HG03103 (cell line): ENCODE measurements around the gene ZNF25.
"Not testable (repeated sequence)": the region's sequence is repeated elsewhere in the genome, so short reads cannot be mapped to it uniquely, and the experiment has no call there.

ENCODE experiments used
- ATAC-seq: cut with Tn5 transposase; IDR thresholded peaks from one replicate; pipeline ENCODE4 v1.9.1; 2021; ENCODE audit warnings: low read depth; ENCODE audit not compliant: unreplicated experiment

ZNF25 gene

DNA sequence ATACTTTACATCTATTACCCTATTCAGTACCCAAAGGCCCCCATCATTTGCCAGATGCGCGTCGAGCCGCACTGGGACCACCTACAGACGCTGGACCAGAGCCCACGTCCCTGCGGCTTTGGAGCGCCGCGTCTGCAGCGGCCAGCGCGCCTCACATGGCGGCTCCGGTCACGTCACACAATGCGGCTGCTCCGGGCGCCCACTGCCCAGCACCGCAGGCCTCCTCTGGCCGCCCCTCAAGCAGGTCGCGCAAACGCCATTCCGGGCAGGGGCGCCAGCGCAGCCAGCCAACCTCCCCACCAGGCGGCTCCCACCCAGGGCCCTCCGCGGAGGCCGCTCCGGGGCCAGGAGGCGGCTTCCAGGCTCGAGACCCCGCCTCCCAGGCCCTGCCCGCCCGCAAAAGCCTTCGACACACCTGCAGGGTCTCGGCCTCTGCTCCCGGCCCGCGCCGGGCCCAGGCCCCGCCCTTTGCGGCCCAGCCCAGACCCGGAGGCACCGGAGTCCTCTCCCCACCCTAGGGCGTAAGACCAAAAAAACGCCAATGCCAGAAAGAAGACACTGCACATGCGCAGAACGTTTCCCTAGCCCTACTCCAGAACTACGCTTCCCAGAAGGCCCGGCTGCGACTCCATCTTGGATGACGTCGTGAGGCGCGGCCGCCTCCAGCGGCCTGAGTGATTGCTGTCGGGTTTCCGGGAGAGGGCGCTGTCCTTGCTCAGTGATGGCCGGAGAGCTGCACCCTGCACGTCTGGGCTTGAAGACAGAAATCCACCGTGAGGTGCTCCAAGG is at the start of gene ZNF25:
ZNF25 (minus strand) TSS at position 557 of the 789 bp plus-strand sequence. CDS start 4,925 bp downstream, outside the sequence.
- ATAC-seq = peak; percentile 95

DNA sequence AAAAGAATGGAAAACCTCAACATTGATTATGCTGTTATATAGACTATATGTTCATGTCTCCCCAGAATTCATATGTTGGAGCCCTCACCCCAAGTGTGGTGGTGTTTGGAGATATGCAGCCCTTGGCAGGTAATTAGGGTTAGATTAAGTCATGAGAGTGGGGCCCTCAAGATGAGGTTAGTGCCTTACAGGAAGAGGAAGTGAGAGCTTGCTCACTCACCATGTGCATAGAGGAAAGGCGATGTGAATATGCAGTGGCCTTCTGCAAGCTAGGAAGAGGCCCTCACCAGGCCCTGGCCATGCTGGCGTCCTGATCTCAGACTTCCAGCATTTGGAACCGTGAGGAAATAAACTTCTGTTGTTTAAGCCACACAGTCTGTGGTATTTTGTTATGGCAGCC is 48.8 kb upstream of the ZNF25 start:
- ATAC-seq = peak; percentile 82

DNA sequence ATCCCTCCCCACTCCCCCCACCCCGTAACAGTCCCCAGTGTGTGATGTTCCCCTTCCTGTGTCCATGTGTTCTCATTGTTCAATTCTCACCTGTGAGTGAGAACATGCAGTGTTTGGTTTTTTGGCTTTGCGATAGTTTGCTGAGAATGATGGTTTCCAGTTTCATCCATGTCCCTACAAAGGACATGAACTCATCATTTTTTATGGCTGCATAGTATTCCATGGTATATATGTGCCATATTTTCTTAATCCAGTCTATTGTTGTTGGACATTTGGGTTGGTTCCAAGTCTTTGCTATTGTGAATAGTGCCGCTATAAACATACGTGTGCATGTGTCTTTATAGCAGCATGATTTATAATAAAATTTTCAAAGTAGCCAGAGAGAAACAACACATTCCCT is 42.7 kb upstream of the ZNF25 start:
- not testable (repeated sequence) for ATAC-seq

DNA sequence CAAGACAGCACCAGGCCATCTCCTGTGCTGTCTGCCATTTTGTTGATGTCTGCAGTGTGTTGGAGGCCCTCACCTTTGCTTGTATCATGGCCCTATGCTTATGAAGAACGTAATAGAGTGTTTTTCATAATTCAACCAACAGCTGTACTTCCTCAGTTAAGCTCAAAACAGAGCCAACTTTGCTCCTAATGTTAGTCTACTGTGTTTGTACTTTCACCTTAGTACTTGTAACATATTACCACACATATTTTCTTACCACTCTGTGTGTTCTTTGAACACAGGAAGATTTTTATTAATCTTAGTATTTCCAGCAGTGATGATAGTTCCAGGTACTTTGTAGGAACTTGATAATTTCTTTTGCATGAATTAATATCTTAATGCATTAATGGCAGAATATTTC is 39.9 kb upstream of the ZNF25 start:
- ATAC-seq = no peak

DNA sequence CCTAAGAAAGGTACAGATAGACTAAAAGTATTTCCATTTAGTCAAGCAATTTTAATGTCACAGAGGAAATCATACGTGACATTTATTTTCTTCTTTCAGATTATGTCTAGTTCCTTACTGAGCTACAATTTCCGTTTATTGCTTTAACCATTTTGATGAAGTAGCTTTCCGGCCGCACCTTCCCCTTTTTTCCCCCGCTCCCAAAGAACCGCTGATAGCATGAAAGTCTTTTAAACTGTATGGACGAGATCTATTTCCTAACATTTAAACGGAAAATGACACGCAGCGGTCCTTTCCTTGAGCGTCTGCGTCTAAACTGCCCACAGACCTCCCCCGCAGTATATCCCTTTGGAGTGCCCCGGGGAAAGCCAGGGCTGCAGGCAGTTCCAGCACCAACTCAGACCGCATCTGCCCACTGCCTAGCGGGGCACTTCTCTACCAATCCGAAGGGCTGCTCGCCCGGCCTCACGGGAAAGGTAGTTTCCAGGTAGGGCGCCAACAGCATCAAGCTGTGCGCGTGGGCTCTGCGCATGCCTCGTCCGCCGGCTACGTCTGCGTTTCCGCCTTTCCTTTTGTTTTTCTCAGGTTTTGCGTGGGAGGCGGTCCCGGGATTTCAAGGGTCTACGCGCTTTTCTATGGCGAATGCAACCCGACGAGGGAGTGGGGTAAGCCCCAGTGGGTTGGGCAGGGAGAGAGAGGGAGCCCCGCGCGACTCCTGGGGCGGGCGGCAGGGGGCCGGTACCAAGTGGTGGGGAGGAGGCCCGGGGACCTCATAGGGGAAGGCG is 33.9 kb upstream of the ZNF25 start, which contains the start of gene ZNF33A:
ZNF33A (plus strand) TSS at position 557 of the 785 bp plus-strand sequence. CDS start 1,667 bp downstream, outside the sequence.
- peak; percentile 83 for ATAC-seq

DNA sequence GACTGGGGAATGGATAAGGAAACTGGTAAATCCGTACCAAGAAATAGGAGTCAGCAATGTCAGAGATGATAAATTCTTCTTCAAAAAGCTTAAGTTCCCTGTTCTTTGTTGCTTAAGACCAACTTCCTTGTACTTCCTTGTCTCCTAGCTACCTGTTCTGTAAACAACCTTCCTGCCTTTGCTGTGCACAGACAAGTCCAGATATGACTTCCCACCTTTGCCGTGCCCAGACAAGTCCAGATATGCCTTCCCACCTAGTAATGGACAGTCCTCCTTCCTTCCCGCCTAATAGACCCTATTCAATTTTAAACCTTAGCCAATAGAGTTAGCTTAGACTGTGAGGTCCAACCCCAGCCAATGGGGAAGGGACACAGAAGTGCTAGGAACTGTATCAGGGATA is 31.5 kb upstream of the ZNF25 start:
- ATAC-seq = no peak

DNA sequence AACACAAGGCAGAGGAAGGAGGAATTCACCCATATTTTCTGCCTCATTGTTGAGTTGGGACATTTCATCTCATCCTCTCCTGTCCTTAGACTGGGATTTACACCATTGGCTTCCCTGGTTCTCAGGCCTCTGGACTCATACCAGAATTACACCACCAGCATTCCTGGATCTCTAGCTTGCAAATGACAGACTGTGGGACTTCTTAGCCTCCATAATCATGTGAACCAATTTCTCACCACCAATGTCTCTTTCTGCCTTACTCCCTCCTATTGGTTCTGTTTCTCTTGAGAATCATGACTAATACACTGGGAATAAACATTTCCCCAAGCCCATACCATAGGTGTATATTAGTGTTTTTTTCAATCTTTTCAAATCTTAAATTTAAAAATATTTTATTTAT is 31.1 kb upstream of the ZNF25 start:
- ATAC-seq = no peak

DNA sequence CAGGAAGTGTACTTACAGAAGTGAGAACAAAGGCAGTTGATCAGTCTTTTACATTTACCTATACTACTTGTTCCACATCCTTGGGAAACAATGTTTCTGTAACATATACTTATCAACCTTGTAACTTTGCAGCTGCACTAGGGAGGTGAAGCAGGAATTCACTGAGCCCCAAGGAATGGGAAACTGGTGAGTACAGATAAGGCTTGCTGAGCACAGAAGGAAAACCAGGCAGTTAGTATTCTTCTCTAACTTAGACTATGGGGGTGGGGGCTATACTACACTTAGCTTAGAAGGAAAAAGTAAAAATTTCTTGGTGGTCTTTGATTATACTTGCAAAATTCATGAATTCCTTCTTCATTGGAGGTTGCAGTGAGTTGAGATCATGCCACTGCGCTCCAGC is 27.1 kb upstream of the ZNF25 start:
- no peak for ATAC-seq

DNA sequence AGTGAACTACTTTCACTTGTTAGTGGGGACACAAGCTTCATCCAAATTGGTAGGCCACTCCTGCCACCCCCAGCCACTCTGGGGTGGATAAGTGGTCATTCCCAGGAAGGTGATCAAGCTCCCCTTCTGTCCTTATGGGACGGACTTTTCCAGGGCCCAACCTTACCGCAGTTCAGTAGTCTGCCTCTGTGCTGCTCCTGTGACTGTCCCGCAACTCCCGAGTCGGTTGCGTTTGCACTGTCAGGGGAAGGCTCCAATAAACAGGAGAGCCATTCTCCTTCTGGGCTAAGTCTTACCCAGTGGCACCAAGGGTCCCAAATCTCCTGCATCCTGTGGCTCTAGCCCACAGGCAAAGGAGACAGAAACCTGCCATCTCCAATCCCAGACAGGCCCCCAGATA is 26.6 kb upstream of the ZNF25 start:
- ATAC-seq = no peak

DNA sequence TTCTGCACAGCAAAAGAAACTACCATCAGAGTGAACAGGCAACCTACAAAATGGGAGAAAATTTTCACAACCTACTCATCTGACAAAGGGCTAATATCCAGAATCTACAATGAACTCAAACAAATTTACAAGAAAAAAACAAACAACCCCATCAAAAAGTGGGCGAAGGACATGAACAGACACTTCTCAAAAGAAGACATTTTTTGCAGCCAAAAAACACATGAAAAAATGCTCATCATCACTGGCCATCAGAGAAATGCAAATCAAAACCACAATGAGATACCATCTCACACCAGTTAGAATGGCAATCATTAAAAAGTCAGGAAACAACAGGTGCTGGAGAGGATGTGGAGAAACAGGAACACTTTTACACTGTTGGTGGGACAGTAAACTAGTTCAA is 24.0 kb upstream of the ZNF25 start:
- not testable (repeated sequence) for ATAC-seq

DNA sequence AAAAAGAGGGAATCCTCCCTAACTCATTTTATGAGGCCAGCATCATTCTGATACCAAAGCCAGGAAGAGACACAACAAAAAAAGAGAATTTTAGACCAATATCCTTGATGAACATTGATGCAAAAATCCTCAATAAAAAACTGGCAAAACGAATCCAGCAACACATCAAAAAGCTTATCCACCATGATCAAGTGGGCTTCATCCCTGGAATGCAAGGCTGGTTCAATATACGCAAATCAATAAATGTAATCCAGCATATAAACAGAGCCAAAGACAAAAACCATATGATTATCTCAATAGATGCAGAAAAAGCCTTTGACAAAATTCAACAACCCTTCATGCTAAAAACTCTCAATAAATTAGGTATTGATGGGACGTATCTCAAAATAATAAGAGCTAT is 22.5 kb upstream of the ZNF25 start:
- ATAC-seq = not testable (repeated sequence)

DNA sequence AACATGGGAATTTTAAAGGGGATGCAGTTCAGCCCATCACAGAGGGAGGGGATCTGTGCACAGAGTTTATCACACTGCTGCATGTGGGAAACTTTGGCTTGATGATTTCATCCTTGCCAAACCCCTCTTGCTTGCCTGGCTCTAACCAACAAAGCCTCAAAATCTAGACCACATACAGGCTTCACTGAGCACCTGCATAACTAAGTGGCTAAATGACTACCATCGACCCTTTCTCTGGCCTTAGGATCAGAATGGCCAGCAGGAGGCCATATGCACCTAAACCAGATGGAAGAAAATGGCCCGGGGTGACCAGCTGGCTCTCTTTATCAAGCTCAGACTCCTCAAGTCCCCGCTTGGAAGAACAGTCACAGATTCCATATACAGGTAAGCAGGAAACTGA is 15.6 kb upstream of the ZNF25 start:
- ATAC-seq = no peak

DNA sequence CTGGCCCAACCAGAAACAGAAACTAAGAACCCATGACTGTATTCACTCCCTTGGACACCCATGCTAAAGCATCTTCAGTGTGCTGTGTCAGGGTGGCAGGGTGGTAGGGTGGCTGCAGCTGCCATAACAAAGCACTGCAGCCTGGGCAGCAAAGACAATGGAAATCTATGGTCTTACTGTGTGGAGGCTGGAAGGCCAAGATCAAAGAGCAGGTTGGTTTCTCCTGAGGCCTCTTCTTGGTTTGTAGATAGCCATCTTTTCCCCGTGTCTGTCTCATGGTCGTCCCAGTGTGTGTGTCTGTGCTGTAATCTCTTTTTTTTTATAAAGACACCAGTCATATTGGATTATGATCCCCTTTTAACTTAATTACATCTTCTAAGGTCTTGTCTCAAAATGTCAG is 15.2 kb upstream of the ZNF25 start:
- no peak for ATAC-seq

DNA sequence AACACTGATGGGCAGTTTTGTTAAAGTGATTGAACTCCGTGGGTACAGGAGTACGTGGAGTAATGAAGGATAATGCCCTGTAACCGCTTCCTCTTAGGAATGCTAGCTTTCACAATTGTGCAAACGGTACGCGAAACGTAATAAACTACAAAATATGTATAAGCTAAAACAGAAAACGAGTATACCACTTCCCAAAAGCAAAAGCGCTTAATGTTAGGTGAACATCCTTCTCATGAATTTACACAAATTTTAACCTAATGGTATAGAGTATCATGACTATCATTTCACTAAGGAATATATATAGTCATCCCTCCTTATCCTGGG is 395 bp upstream of the ZNF25 start:
- no peak for ATAC-seq

DNA sequence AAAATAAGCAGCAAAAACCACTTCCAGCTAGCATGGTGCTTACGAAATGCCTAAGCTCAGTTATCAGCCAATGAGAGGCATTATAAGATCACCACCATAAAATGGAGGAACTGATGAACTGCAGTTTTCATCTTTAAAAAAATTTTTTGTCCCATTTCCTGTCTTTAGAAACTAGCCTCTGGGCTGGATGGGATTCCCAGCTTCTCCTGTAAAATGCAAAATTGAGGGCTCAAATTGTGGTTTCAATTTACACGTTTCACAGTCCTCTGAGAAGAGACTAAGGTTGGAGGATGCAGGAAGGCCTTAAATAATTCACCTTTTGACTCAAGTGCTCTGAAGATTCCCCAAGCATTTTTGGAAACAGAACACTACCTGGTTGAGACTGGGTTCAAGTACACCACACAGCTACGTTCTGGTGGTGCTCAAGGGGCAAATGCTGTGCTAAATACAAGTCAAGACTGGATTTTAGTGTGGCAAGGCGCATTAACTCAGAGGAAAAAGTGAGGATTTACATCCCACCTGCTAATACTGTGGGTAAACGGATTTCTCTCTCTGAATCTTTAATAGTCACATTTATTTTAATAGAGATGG is 951 bp downstream of the ZNF25 start:
- no peak for ATAC-seq

DNA sequence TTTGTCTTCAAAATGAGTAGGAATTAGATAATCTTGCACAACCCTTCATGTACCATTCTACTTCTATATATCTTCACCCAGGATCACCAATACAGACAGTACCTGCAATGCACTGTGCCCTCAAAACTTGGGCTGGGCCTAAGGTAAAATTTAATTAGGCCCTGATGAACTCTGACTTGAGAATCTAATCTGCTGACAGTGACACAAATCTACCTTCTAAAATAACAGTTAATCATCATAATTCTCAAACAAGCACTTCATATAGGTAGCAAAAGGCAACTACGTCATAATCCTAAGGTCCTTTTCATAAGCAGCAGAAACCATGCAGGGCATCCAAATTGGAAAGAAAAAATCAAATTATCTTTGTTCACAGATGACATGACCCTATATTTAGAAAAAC is 4.1 kb downstream of the ZNF25 start:
- ATAC-seq = no peak

DNA sequence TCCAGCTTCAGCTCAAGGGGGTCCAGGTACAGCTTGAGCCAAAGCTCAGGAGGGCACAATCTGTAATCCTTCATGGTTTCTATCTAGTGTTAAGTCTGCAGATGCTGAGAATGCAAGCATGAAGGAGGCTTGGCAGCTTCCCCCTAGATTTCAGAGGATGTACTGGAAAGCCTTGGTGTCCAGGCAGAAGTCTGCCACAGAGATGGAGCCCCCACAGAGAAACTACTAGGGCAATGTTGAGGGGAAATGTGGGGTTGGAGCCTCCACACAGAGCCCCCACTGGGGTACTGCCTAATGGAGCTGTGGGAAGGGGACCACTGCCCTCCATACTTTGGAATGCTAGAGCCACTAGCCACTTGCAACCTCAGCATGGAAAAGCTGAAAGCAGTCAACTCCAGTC is 11.4 kb downstream of the ZNF25 start:
- ATAC-seq = no peak

DNA sequence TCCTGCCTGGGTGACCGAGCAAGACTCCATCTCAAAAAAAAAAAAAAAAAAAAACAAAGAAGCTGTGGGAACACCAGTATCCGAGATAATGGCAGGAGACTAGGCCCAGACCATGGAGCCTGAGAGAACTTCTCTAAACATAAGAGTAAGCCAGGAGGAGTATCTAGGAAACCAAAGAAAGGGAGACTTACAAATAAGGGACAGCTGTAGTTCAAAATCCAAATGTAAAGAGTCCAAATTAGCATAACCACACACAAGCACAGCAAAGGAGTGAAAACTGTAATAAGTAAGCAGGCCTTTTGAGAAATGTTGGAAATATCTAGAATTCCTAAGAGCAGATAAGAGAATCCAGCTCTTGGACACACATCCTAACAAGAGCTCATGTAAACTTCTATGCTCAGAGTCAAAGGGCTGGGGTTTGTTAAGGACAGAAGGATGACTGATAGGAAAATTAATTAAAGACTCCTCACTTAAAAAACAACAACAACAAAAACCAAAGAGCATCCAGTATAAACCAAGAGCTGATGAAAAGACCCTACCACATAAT is 15.8 kb downstream of the ZNF25 start:
- ATAC-seq = no peak

DNA sequence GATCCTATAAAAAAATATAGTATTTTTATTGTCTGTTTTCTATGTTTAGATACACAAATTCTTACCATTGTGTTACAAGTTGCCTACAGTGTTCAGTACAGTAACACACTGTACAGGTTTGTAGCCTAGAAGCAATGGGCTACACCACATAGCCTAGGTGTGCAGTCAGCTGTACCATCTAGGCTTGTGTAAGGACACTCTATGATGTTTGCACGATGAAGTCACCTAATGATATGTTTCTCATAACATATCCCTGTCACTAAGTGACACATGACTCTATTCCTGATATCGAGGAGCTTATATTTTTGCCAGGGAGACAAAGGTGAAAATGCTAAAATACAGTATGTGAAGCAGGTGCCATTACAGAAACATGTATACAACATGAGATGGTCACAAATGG is 18.6 kb downstream of the ZNF25 start:
- no peak for ATAC-seq

DNA sequence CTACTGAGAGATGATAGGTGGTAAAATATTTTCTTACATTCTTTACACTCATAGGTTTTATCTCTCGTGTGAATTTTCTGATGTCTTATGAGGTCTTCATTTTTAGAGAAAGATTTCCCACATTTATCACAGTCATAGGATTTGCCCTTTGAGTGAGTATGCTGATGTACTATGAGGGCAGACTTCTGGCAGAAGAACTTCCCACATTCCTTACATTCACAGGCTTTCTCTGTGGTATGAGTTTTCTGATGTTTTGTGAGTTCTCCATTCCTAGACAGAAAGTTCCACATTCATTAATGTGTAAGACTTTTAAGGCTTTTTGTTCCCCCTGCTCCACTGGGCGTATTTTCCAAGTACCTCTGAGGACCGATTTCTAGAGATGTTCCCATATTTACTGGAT is 23.5 kb downstream of the ZNF25 start:
- no peak for ATAC-seq

DNA sequence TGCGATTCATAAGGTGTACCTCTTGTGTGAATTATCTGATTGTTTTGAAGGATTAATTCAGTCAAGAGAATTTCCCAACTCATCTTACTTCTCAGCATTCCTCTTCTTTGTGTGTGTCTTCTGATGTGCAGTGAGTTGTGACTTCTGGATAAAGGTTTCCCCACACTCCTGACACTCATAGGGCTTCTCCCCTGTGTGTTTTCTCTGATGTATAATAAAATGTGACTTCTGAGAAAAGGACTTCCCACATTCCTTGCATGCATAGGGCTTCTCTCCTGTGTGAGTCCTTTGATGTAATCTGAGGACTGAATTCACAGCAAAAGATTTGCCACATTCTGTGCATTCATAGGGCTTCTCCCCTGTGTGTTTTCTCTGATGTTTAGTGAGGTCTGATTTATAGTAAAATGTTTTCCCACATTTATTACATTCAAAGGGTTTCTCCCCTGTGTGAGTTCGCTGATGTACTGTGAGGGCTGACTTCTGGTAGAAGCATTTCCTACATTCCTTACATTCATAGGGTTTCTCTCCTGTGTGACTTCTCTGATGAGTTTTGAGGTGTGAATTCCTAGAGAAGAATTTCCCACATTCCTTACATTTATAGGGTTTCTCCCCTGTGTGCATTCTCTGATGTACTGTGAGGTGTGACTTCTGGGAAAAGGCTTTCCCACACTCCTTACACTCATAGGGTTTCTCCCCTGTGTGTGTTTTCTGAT is 24.2 kb downstream of the ZNF25 start:
- ATAC-seq = no peak
